NCI-H1694 (cell line): Measurements from ENCODE around the gene EPHA10.
"Not testable (repeated sequence)": the region's sequence is repeated elsewhere in the genome, so short reads cannot be mapped to it uniquely, and the experiment has no call there.

Source experiments
- DNase-seq: peaks from one replicate; lab custom pipeline; 2025; lab: John Stamatoyannopoulos, UW

Gene EPHA10

GRCh38 chr1:37771440-37771839, 6.5 kb upstream of the EPHA10 start:
- DNase-seq: not testable (repeated sequence)

- DNase-seq: no peak
These were observed 2.6 kb upstream of the EPHA10 start for GRCh38 chr1:37767488-37767887.

- DNase-seq: peak; percentile 20
These were observed 1.2 kb upstream of the EPHA10 start for GRCh38 chr1:37765916-37766664.

- DNase-seq: no peak
These were observed 500 bp downstream of the EPHA10 start for GRCh38 chr1:37764414-37764825.

GRCh38 chr1:37763791-37764413, 1.0 kb downstream of the EPHA10 start:
- DNase-seq: no peak

GRCh38 chr1:37762516-37762915, 2.4 kb downstream of the EPHA10 start:
- DNase-seq: no peak

GRCh38 chr1:37761416-37762095, 3.4 kb downstream of the EPHA10 start:
- no peak for DNase-seq

GRCh38 chr1:37759451-37759850, 5.5 kb downstream of the EPHA10 start:
- DNase-seq: no peak

- DNase-seq: no peak
These were observed 8.9 kb downstream of the EPHA10 start for GRCh38 chr1:37755951-37756560.

- DNase-seq: no peak
These were observed 9.6 kb downstream of the EPHA10 start for GRCh38 chr1:37755290-37755689.

- no peak for DNase-seq
These were observed 11.2 kb downstream of the EPHA10 start for GRCh38 chr1:37753473-37754321.

- DNase-seq: no peak
These were observed 12.1 kb downstream of the EPHA10 start for GRCh38 chr1:37752583-37753471.

- no peak for DNase-seq
These were observed 12.7 kb downstream of the EPHA10 start for GRCh38 chr1:37752213-37752582.

- no peak for DNase-seq
These were observed 16.4 kb downstream of the EPHA10 start for GRCh38 chr1:37748565-37748964.

GRCh38 chr1:37746806-37747205, 18.1 kb downstream of the EPHA10 start:
- no peak for DNase-seq

- no peak for DNase-seq
These were observed 23.3 kb downstream of the EPHA10 start for GRCh38 chr1:37741662-37742061.

GRCh38 chr1:37741130-37741529, 23.8 kb downstream of the EPHA10 start:
- DNase-seq: no peak

- DNase-seq: no peak
These were observed 25.7 kb downstream of the EPHA10 start for GRCh38 chr1:37739222-37739621.

- DNase-seq: not testable (repeated sequence)
These were observed 26.3 kb downstream of the EPHA10 start for GRCh38 chr1:37738619-37739018.

- DNase-seq: not testable (repeated sequence)
These were observed 26.9 kb downstream of the EPHA10 start for GRCh38 chr1:37737975-37738374.
